Fibroblast of lung (primary cell): Measurements from ENCODE around the gene BCL2L11. TPM values are rescaled to one million over a fixed set of nuclear protein-coding genes. Genes with fewer than 3 reads are reported as not detected.

ENCODE experiments used
- DNase-seq, 2 donors: peaks; one replicate each; pipeline versions ENCODE4 v3.0.0 to v3.0.0-alpha.2; 2010; ENCODE audit warnings: low read depth in 2 of 2
- H2AFZ ChIP-seq: 2 replicates; pipeline ENCODE4 v1.5.1; 2012; ENCODE audit warnings: low read length, control low read depth, inconsistent platforms
- H3K27ac ChIP-seq: 2 replicates; pipeline ENCODE4 v1.5.1; 2011; ENCODE audit warnings: low read length, control low read depth; ENCODE audit not compliant: insufficient read depth
- H3K27me3 ChIP-seq: 2 replicates; pipeline ENCODE4 v1.5.1; 2011; ENCODE audit warnings: mild to moderate bottlenecking, low read length; ENCODE audit not compliant: control insufficient read depth, insufficient read depth
- H3K36me3 ChIP-seq: 2 replicates; pipeline ENCODE4 v1.5.1; 2011; ENCODE audit warnings: low read length; ENCODE audit not compliant: control insufficient read depth, insufficient read depth
- H3K4me1 ChIP-seq: 2 replicates; pipeline ENCODE4 v1.5.1; 2011; ENCODE audit warnings: low read length; ENCODE audit not compliant: control insufficient read depth, insufficient read depth; ENCODE audit errors: extremely low read depth
- H3K4me2 ChIP-seq: 2 replicates; pipeline ENCODE4 v1.5.1; 2011; ENCODE audit warnings: low read length, control low read depth; ENCODE audit not compliant: insufficient read depth; ENCODE audit errors: extremely low read depth
- H3K4me3 ChIP-seq, 4 experiments: fragments of 200-600 bp in 1 of 4; sonication (generic) in 1 of 4; replicated peaks in 1 of 4; 2 replicates each; pipeline ENCODE4 v1.5.1; 2011 to 2016; ENCODE audit warnings: low read length in 4 of 4, low read depth in 3 of 4, mild to moderate bottlenecking in 3 of 4, control low read depth in 2 of 4, inconsistent platforms in 1 of 4, mixed read lengths in 1 of 4; ENCODE audit not compliant: insufficient read depth in 1 of 4; ENCODE audit errors: control extremely low read depth in 1 of 4
- H3K79me2 ChIP-seq: 2 replicates; pipeline ENCODE4 v1.5.1; 2012; ENCODE audit warnings: mild to moderate bottlenecking, low read length, inconsistent platforms; ENCODE audit not compliant: control insufficient read depth, insufficient read depth
- H3K9ac ChIP-seq: 2 replicates; pipeline ENCODE4 v1.5.1; 2011; ENCODE audit warnings: mild to moderate bottlenecking, low read length, control low read depth; ENCODE audit not compliant: insufficient read depth
- H3K9me3 ChIP-seq: 2 replicates; pipeline ENCODE4 v1.5.1; 2012; ENCODE audit warnings: low read depth, low read length; ENCODE audit not compliant: control insufficient read depth, insufficient read depth
- H4K20me1 ChIP-seq: 2 replicates; pipeline ENCODE4 v1.5.1; 2011; ENCODE audit warnings: low read length; ENCODE audit not compliant: control insufficient read depth, insufficient read depth; ENCODE audit errors: extremely low read depth
- EZH2 ChIP-seq: IDR thresholded peaks from 2 replicates; pipeline ENCODE4 v1.5.1; 2012; ENCODE audit warnings: low read length, control low read depth, mild to moderate bottlenecking; ENCODE audit errors: missing control alignments
- polyA plus RNA-seq, 2 donors: library from polyadenylated mRNA; depleted of rRNA in 1 of 2; stranded (reverse) in 1 of 2; unstranded in 1 of 2; fragments of >200 nt; gene quantifications; 2 replicates each; pipeline ENCODE4 v1.2.1, GENCODE V29; 2011 to 2012; ENCODE audit warnings: missing spikeins in 1 of 2
- total RNA-seq: library from RNA; depleted of rRNA; stranded (reverse); fragments of >200 nt; gene quantifications from 2 replicates; pipeline ENCODE4 v1.2.1, GENCODE V29; 2014
- TF ChIP-seq, protein P1 (sequence below), 2 donors: IDR thresholded peaks in 1 of 2; conservative IDR thresholded peaks in 1 of 2; 1 replicate in 1 of 2; 2 replicates in 1 of 2; pipeline ENCODE4 v1.5.1; 2011 to 2012; ENCODE audit warnings: low read length in 2 of 2, control low read depth in 1 of 2, inconsistent platforms in 1 of 2, low read depth in 1 of 2, mild to moderate bottlenecking in 1 of 2

BCL2L11 gene
- total and polyA plus RNA-seq, 2 donors (not counting 1 experiment from before 2014, with no cell fraction given) = 1.5 to 10.2 TPM

DNA sequence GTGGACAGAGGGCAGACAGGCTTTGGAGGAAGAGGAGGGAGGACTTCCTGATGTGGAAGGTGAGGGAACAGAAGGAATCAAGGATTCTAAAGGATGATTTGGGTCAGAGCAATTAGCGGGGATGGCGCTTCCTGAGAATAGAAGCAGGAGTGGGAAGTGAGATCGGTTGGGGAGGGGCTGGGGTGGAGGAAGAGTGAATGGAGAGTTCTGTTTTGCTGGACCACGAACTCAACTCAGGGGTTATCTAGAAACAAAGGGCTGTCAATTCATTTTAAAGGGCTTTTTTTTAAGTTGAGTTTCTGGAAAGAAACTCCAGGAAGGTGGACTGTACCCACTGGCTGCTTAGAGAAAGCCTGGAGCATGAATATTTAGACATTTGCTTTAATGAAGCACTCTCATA is 54.9 kb downstream of the BCL2L11 start:
- no peak overlapping the region for H3K4me2 ChIP-seq
- H3K27ac ChIP-seq = no peak overlapping the region
- H3K4me1 ChIP-seq = no peaks in the 10 kb centered on the region
- H3K27me3 ChIP-seq = peaks cover 10% of the 10 kb centered on the region
- no peaks in the 10 kb centered on the region for H3K79me2 ChIP-seq
- no peak overlapping the region for H2AFZ ChIP-seq
- no peak for DNase-seq
- no peak overlapping the region for H3K9ac ChIP-seq
- TF ChIP-seq EZH2 = no peak
- TF ChIP-seq, protein P1, sequence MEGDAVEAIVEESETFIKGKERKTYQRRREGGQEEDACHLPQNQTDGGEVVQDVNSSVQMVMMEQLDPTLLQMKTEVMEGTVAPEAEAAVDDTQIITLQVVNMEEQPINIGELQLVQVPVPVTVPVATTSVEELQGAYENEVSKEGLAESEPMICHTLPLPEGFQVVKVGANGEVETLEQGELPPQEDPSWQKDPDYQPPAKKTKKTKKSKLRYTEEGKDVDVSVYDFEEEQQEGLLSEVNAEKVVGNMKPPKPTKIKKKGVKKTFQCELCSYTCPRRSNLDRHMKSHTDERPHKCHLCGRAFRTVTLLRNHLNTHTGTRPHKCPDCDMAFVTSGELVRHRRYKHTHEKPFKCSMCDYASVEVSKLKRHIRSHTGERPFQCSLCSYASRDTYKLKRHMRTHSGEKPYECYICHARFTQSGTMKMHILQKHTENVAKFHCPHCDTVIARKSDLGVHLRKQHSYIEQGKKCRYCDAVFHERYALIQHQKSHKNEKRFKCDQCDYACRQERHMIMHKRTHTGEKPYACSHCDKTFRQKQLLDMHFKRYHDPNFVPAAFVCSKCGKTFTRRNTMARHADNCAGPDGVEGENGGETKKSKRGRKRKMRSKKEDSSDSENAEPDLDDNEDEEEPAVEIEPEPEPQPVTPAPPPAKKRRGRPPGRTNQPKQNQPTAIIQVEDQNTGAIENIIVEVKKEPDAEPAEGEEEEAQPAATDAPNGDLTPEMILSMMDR (conservative IDR thresholded peaks at IDR 0.05 in 1 of 2, IDR thresholded peaks at IDR 0.05 in 1 of 2; ENCODE audit: low read depth in 1 of 2, low read length in 2 of 2) = no peak
- no peaks in the 10 kb centered on the region for H3K36me3 ChIP-seq
- H3K4me3 ChIP-seq = no peak overlapping the region
- H3K9me3 ChIP-seq = no peaks in the 10 kb centered on the region
- no peaks in the 10 kb centered on the region for H4K20me1 ChIP-seq

DNA sequence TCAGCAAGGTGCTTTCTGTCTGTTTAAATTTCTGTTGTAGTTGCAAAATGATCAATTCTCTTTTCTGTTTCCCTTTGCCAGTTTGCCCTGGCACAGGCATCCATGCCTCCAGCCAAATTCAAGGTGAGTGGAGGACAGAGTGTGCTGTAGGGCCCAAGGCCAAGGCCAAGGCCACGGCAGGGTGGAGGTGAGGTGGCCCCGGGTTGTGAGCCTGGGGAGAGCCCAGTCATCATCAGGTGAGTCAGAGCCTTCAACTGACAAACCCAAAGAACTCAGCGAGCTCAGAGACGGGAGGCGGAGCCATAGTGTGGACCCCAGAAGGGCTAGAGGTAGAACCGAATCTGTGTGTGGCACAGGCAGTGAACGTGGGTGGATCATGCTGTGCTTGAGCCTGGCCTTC is 55.7 kb downstream of the BCL2L11 start:
- Histone ChIP-seq H3K9ac (no peak overlapping the region), H2AFZ (no peak overlapping the region), H3K4me3 (no peak overlapping the region), H3K36me3 (no peaks in the 10 kb centered on the region), H3K9me3 (no peaks in the 10 kb centered on the region), H3K79me2 (no peaks in the 10 kb centered on the region), H4K20me1 (no peaks in the 10 kb centered on the region), H3K27me3 (peaks cover 10% of the 10 kb centered on the region), H3K4me1 (no peaks in the 10 kb centered on the region), H3K4me2 (no peak overlapping the region), H3K27ac (no peak overlapping the region)
- TF ChIP-seq, protein P1 (conservative IDR thresholded peaks at IDR 0.05 in 1 of 2, IDR thresholded peaks at IDR 0.05 in 1 of 2; ENCODE audit: low read depth in 1 of 2, low read length in 2 of 2) = no peak
- TF ChIP-seq EZH2 = no peak
- no peak for DNase-seq

DNA sequence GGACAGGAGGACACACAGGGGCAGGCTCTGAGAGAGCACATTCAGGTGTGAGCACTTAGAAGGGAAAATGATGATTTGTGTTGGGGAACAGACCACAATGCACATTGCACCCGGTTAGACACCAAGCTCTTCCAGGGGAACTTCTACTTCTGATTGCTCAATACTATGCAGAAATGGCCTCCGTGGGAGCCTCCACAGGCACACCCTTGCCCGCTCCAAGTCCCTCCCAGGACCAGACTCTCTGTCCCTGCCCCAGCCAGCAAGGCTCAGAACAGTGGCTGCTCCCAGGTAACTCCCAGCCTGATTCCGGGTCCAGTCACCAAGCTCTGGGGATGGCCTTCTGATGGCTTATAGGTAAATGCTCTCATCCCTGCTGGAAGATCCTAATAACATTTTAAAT is 56.2 kb downstream of the BCL2L11 start:
- Histone ChIP-seq H3K27ac (no peak overlapping the region), H3K9me3 (no peaks in the 10 kb centered on the region), H3K4me1 (no peaks in the 10 kb centered on the region), H3K4me3 (no peak overlapping the region), H3K9ac (no peak overlapping the region), H2AFZ (no peak overlapping the region), H4K20me1 (no peaks in the 10 kb centered on the region), H3K27me3 (peaks cover 10% of the 10 kb centered on the region), H3K36me3 (no peaks in the 10 kb centered on the region), H3K79me2 (no peaks in the 10 kb centered on the region), H3K4me2 (no peak overlapping the region)
- no peak for TF ChIP-seq EZH2
- TF ChIP-seq, protein P1 (conservative IDR thresholded peaks at IDR 0.05 in 1 of 2, IDR thresholded peaks at IDR 0.05 in 1 of 2; ENCODE audit: low read depth in 1 of 2, low read length in 2 of 2) = no peak
- no peak for DNase-seq
